ENCODE data around the gene HECTD4. TPM values are rescaled to one million over a fixed set of nuclear protein-coding genes. Genes with fewer than 3 reads are reported as not detected.
A peak's percentile ranks its signal among the peaks of the same experiment; 100 is the strongest.
"Not testable (repeated sequence)": the region's sequence is repeated elsewhere in the genome, so short reads cannot be mapped to it uniquely, and the experiment has no call there.

Gene HECTD4
- total RNA-seq, 2 experiments from 2014 or later = 22.2 to 23.8 TPM

DNA sequence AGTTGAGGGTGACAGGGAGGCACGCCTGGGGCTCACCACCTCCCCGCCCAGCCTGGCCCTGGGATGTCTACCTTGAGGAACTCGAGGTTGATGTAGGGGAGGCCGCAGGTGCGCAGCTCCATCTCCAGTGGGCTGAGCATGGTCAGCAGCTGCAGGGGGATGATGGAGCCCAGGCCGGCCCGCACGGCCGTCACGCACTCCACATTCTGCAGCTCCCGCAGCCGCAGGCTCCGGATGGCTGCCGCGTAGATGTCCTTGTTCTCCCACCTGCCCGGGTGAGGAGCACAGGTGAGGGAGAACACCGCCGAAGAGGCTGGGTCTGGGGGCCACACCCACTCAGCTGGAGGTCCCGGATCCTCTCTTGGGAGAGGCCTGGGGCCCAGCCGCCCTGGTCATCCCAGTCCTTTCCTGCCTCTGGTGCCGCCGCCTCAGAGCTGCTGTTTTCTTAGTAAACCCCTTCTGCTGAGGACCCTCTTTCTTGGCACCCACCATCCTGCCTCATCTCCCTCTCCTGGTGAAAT is 218.7 kb downstream of the HECTD4 start:
- intact Hi-C loops (cut with DNase I, micrococcal nuclease) = no loop called here
- DNase-seq (no peak), ATAC-seq (no peak)
- peaks cover 36% of the 10 kb centered on the region for H3K36me3 Mint-ChIP-seq (ENCODE audit: low read depth)
- peaks cover 9% of the 10 kb centered on the region for H3K9me3 Mint-ChIP-seq (ENCODE audit: low read depth)
- no peak overlapping the region for H3K4me3 Mint-ChIP-seq
- ChIA-PET POLR2A (no interaction called here), CTCF (no interaction called here)
- no peaks in the 10 kb centered on the region for H3K27me3 Mint-ChIP-seq
- H3K27ac Mint-ChIP-seq = no peak overlapping the region
- peaks cover 8% of the 10 kb centered on the region for H3K4me1 Mint-ChIP-seq

DNA sequence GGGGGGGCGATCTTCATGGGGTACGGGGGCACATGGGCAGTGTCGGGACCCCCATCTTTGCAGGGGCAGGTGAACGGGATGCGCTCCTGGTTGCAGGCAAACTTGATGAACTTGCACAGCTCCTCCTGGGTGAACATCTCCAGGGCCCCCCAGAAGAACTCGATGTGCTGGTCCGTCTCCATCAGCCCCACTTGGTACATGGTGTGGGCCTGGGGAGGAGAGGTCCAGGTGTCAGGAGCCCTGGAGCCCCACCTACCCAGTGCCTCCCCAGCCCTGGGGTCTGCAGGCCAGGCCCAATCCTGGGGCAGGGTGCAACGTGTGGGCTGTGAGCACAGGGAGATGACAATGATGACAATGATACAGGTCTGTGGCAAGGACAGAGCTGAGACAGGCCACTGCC is 219.2 kb downstream of the HECTD4 start:
- POLR2A ChIA-PET = no interaction called here

DNA sequence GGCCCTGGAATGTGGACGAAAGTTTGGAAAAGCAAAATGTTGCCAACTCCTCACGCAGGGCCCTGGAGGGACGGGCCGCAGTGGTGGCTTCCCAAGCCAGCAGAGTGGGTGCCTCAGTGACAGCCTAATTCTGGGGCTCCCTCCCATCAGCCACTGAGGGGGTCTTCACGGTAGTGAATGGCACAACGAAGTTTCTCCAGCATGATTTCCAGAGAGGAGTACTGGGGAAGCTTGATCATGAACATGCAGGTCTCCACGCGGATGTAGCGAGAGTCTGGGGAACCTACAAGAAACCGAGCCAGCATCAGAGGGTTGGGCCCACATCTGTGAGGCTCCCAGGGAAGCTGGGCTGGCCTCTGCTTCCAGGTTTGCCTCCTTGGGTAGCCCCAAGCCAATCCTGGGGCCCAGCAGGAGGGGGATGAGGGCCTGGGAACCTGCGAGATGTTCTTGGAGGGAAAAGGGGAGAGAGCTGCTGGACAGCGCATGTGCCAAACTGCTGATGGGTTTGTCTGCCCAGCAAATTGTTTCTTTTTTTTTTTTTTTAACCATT is 219.9 kb downstream of the HECTD4 start:
- Mint-ChIP-seq H3K36me3 (ENCODE audit: low read depth) (peaks cover 48% of the 10 kb centered on the region), H3K27me3 (no peaks in the 10 kb centered on the region), H3K27ac (no peak overlapping the region), H3K9me3 (ENCODE audit: low read depth) (peaks cover 17% of the 10 kb centered on the region), H3K4me3 (no peak overlapping the region), H3K4me1 (peaks cover 13% of the 10 kb centered on the region)
- intact Hi-C loops (cut with DNase I, micrococcal nuclease) = no loop called here
- no peak for DNase-seq
- ChIA-PET POLR2A (no interaction called here), CTCF (interaction anchor here (0.7 kb wide), 1 partner anchor 350 kb away, joined by 3 read pairs; no protein-coding TSS in a partner anchor)
- no peak for ATAC-seq

More for the DNA sequence above, 219.2 kb downstream of the HECTD4 start:
- DNase-seq (no peak), ATAC-seq (no peak)
- H3K4me1 Mint-ChIP-seq = peaks cover 11% of the 10 kb centered on the region
- H3K9me3 Mint-ChIP-seq (ENCODE audit: low read depth) = peaks cover 14% of the 10 kb centered on the region
- no peaks in the 10 kb centered on the region for H3K27me3 Mint-ChIP-seq
- no peak overlapping the region for H3K4me3 Mint-ChIP-seq
- CTCF ChIA-PET = no interaction called here
- peaks cover 41% of the 10 kb centered on the region for H3K36me3 Mint-ChIP-seq (ENCODE audit: low read depth)
- intact Hi-C loops (cut with DNase I, micrococcal nuclease) = no loop called here
- H3K27ac Mint-ChIP-seq = no peak overlapping the region

DNA sequence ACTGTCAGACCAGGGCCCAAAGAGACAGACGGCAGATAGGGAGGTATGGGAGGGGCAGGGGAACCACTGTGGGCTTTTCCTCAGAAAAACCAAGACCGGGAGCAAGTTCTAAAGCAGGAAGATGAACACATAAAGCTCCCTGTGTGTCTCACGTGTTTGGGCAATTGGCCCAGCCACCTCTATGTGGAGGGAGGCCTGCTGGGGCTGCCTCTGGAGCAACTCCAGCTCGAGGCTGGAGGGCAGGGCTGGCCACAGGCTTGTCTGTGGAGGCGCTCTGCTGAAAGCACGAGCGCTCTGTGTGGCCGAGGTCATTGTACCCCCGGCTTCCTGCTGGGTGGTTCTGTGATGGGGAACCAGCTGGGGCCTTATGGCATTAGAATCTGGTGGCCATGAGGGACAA is 220.5 kb downstream of the HECTD4 start:
- DNase-seq (no peak), ATAC-seq (no peak)
- Mint-ChIP-seq H3K9me3 (ENCODE audit: low read depth) (peaks cover 22% of the 10 kb centered on the region), H3K4me3 (no peak overlapping the region), H3K4me1 (peaks cover 13% of the 10 kb centered on the region), H3K27ac (no peak overlapping the region), H3K27me3 (no peaks in the 10 kb centered on the region), H3K36me3 (ENCODE audit: low read depth) (peaks cover 54% of the 10 kb centered on the region)
- CTCF ChIA-PET = interaction anchor here (0.7 kb wide), 2 partner anchors 27 to 349 kb away, joined by 3 read pairs; no protein-coding TSS in a partner anchor
- intact Hi-C loops (cut with DNase I, micrococcal nuclease) = no loop called here
- POLR2A ChIA-PET = no interaction called here

DNA sequence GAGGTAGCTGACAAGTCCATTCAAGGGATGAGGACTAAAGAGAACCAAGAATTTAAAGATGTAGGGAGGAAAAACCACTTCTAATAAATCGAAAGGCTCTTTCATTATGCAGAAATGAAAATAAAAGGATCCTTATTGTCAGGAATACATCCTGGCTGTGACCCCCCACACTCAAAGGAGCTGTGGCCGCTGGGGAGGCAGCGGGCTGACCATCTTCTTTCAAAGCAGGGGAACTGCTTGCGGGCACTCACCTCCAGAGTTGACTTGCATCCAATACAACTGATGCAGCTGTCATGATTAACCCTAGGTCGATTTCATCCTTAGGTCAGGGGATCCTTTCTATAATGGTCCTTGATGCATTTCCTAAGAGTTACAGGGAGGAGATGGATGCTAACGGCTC is 221.6 kb downstream of the HECTD4 start:
- peaks cover 13% of the 10 kb centered on the region for H3K4me1 Mint-ChIP-seq
- ATAC-seq = no peak
- POLR2A ChIA-PET = no interaction called here
- intact Hi-C loops (cut with DNase I, micrococcal nuclease) = no loop called here
- CTCF ChIA-PET = no interaction called here
- no peak overlapping the region for H3K27ac Mint-ChIP-seq
- no peak for DNase-seq
- H3K27me3 Mint-ChIP-seq = no peaks in the 10 kb centered on the region
- peaks cover 26% of the 10 kb centered on the region for H3K9me3 Mint-ChIP-seq (ENCODE audit: low read depth)
- no peak overlapping the region for H3K4me3 Mint-ChIP-seq
- peaks cover 65% of the 10 kb centered on the region for H3K36me3 Mint-ChIP-seq (ENCODE audit: low read depth)

DNA sequence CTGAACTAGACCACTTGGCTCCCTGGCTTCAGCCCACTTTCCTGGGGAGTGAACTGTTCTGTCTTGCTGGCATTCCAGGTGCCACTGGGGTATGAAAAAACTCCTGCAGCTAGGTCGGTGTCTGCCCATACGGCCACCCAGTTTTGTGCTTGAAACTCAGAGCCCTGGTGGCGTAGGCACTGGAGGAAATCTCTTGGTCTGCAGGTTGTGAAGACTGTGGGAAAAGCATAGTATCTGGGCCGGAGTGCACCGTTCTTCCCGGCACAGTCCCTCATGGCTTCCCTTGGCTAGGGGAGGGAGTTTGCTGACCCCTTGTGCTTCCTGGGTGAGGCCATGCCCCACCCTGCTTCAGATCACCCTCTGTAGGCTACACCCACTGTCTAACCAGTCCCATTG is 223.1 kb downstream of the HECTD4 start:
- Mint-ChIP-seq H3K4me3 (no peak overlapping the region), H3K36me3 (ENCODE audit: low read depth) (peaks cover 77% of the 10 kb centered on the region), H3K27ac (peak overlapping the region; percentile 49), H3K27me3 (no peaks in the 10 kb centered on the region), H3K9me3 (ENCODE audit: low read depth) (peaks cover 28% of the 10 kb centered on the region), H3K4me1 (peaks cover 13% of the 10 kb centered on the region)
- intact Hi-C loops (cut with DNase I, micrococcal nuclease) = no loop called here
- no peak for DNase-seq
- no peak for ATAC-seq
- POLR2A ChIA-PET = interaction anchor here (0.5 kb wide), 1 partner anchor 185 kb away, joined by 5 read pairs; no protein-coding TSS in a partner anchor
- CTCF ChIA-PET = interaction anchor here (0.6 to 0.9 kb wide), 2 partner anchors 15 to 59 kb away, joined by 3 read pairs; no protein-coding TSS in a partner anchor

DNA sequence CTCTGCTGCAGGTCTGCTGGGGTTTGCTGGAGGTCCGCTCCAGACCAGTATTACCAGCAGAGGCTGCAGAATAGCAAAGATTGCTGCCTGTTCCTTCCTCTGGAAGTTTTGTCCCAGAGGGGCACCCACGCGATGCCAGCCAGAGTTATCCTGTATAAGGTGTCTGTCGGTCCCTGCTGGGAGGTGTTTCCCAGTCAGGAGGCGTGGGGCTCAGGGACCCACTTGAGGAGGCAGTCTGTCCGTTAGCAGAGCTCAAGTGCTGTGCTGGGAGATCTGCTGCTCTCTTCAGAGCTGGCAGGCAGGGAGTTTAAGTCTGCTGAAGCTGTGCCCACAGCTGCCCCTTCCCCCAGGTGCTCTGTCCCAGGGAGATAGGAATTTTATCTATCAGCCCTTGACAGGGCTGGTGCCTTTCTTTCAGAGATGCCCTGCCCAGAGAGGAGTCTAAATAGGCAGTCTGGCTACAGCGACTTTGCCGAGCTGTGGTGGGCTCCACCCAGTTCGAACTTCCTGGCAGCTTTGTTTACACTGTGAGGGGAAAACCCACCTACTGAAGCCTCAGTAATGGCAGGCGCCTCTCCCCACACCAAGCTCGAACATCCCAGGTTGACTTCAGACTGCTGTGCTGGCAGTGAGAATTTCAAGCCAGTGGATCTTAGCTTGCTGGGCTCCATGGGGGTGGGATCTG is 223.6 kb downstream of the HECTD4 start:
- intact Hi-C loops (cut with DNase I, micrococcal nuclease); POLR2A ChIA-PET; H3K27me3 Mint-ChIP-seq; ATAC-seq; H3K4me3 Mint-ChIP-seq: not testable (repeated sequence)
- H3K4me1 Mint-ChIP-seq = peaks cover 13% of the 10 kb centered on the region
- peaks cover 31% of the 10 kb centered on the region for H3K9me3 Mint-ChIP-seq (ENCODE audit: low read depth)
- H3K27ac Mint-ChIP-seq = peak overlapping the region; percentile 49
- DNase-seq = peak; percentile 20
- CTCF ChIA-PET = interaction anchor here (0.6 to 0.9 kb wide), 2 partner anchors 14 to 59 kb away, joined by 3 read pairs; no protein-coding TSS in a partner anchor
- H3K36me3 Mint-ChIP-seq (ENCODE audit: low read depth) = peaks cover 82% of the 10 kb centered on the region

DNA sequence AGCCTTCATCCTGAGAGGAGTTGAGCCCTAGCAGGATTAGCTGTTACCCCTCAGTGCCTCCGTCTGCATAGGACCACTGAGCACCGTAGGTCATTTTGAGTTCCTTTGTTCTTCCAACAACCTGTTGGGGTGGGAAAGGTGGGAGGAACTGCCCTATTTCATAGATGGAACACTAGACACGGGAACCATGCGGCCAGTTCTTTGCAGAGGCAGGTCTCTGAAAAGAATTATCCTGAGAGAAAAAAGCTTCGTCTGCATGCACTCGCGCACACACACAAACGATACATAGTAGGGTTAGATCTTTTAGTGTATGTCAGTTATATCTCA is 228.4 kb downstream of the HECTD4 start:
- DNase-seq = no peak
- no peaks in the 10 kb centered on the region for H3K27me3 Mint-ChIP-seq
- ChIA-PET POLR2A (no interaction called here), CTCF (interaction anchor here (0.6 kb wide), 1 partner anchor 700 kb away, joined by 4 read pairs; no protein-coding TSS in a partner anchor)
- peaks cover 22% of the 10 kb centered on the region for H3K9me3 Mint-ChIP-seq (ENCODE audit: low read depth)
- no peak for ATAC-seq
- intact Hi-C loops (cut with DNase I, micrococcal nuclease) = no loop called here
- peaks cover 6% of the 10 kb centered on the region for H3K4me1 Mint-ChIP-seq
- H3K36me3 Mint-ChIP-seq (ENCODE audit: low read depth) = peaks cover 79% of the 10 kb centered on the region
- H3K4me3 Mint-ChIP-seq = no peak overlapping the region
- no peak overlapping the region for H3K27ac Mint-ChIP-seq

DNA sequence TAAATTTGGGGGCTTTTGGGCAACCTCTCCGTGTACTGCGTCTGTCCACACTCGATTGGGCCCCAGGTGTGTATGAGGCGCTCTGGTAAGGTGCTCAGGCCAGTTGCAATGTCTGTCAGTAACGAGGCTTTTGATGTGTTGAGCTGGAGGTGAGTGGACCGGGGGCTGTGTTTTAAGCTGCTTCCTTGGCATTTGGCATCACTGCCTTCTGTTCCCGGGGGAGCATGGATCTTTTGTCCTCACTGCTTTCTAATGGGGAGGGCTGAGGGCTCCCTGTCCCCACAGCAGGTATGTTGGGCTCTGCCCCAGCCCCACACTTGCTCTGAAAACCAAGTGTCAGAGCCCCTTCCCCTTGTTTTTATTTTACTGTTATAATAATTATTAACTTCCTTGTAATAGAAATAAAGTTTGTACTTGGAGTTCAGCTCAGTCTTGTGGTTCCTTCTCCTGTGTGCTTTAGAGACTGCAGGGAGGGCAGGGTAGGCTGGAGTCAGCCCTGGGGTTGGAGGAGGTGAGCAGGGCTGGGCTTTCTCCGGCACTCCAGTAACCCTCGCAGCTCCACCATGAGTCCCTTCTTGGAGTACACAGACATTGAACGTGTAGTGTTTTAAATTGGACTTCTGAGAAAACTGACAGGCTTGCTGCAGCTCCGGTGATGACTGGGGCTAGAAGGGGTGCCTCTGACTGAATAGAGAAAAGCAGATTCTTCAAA is 228.9 kb downstream of the HECTD4 start:
- ChIA-PET POLR2A (no interaction called here), CTCF (no interaction called here)
- Mint-ChIP-seq H3K36me3 (ENCODE audit: low read depth) (peaks cover 79% of the 10 kb centered on the region), H3K4me1 (peaks cover 4% of the 10 kb centered on the region), H3K27ac (no peak overlapping the region), H3K4me3 (no peak overlapping the region), H3K9me3 (ENCODE audit: low read depth) (peaks cover 20% of the 10 kb centered on the region), H3K27me3 (no peaks in the 10 kb centered on the region)
- ATAC-seq (no peak), DNase-seq (no peak)
- intact Hi-C loops (cut with DNase I, micrococcal nuclease) = no loop called here

DNA sequence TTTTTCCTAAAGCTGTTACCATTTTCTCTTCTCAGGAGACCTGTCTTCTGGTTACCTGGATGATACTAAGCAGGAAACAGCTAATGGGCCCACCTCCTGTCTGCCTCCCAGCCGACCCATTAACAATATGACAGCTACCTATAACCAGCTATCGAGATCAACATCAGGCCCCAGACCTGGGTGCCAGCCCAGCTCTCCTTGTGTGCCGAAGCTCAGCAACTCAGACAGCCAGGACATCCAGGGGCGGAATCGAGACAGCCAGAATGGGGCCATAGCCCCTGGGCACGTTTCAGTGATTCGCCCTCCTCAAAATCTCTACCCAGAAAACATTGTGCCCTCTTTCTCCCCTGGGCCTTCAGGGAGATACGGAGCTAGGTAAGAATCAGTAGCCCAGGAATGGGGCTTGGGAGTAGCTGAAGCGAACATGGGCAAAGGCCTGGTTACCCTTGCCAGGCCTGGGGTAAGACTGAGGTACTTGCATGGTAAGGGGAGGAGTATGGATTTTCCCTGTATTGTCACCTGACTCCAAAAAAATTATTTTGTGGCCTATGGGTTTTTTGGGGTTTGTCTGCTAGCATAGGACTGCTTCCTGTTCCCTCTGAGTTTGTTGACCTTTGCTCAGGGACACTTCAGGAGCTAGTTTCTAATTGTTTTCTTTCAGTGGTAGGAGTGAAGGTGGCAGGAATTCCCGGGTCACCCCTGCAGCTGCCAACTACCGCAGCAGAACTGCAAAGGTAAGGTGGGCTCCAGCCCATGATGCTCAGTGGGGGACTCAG is 230.3 kb downstream of the HECTD4 start:
- ChIA-PET CTCF (interaction anchor here (1.1 kb wide), 1 partner anchor 236 kb away, joined by 4 read pairs; no protein-coding TSS in a partner anchor), POLR2A (no interaction called here)
- H3K4me3 Mint-ChIP-seq = no peak overlapping the region
- H3K27ac Mint-ChIP-seq = peak overlapping the region; percentile 48
- H3K27me3 Mint-ChIP-seq = no peaks in the 10 kb centered on the region
- no peak for ATAC-seq
- peaks cover 11% of the 10 kb centered on the region for H3K9me3 Mint-ChIP-seq (ENCODE audit: low read depth)
- H3K4me1 Mint-ChIP-seq = no peaks in the 10 kb centered on the region
- no peak for DNase-seq
- H3K36me3 Mint-ChIP-seq (ENCODE audit: low read depth) = peaks cover 70% of the 10 kb centered on the region
- intact Hi-C loops (cut with DNase I, micrococcal nuclease) = no loop called here

DNA sequence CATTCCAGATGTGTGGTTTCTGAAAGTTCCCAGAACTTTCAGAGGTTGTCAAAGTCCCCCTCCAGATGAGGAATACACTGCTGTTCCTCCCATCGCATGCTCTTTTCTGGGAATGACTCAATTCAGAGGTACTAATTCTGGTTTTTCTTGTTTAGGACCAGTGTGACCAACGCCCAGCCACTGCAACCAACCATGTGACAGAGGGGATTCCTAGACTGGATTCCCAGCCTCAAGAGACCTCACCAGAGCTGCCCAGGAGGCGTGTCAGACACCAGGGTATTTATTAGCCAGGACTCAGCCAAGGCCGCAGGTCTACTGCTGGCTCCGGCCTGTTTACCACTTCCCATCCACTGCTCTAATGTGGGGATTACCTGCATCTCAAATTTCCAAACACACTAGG is 232.6 kb downstream of the HECTD4 start:
- Mint-ChIP-seq H3K27me3 (no peaks in the 10 kb centered on the region), H3K4me3 (no peak overlapping the region), H3K27ac (no peak overlapping the region), H3K9me3 (ENCODE audit: low read depth) (peaks cover 5% of the 10 kb centered on the region), H3K36me3 (ENCODE audit: low read depth) (peaks cover 66% of the 10 kb centered on the region), H3K4me1 (no peaks in the 10 kb centered on the region)
- intact Hi-C loops (cut with DNase I, micrococcal nuclease) = no loop called here
- ATAC-seq (no peak), DNase-seq (no peak)
- CTCF ChIA-PET = no interaction called here
- POLR2A ChIA-PET = no interaction called here

All from activated CD4-positive, alpha-beta T cell treated with anti-CD3 and anti-CD28 coated beads for 36 hours (primary cell).